ENCODE measurements around the gene CTU2. TPM values are rescaled to one million over a fixed set of nuclear protein-coding genes. Genes with fewer than 3 reads are reported as not detected.

CTU2 gene
- total and polyA plus RNA-seq, 2 donors (not counting 1 experiment from before 2014, with no cell fraction given): 18.4 to 23.7 TPM

GRCh38 chr16:88678224-88678979, 27.9 kb upstream of the CTU2 start:
- Histone ChIP-seq H3K4me1 (ENCODE audit: control insufficient read depth in 2 of 2, insufficient read depth in 2 of 2, low read length in 2 of 2) (peaks cover 20 to 28% of the 10 kb centered on the region in 2 donors), H2AFZ (ENCODE audit: insufficient read depth, low read depth, low read length, poor library complexity, severe bottlenecking) (no peak overlapping the region), H3K79me2 (ENCODE audit: control insufficient read depth, insufficient read depth, low read length) (peaks cover 34% of the 10 kb centered on the region), H3K36me3 (replicated peaks in 1 of 2; ENCODE audit: control extremely low read depth in 1 of 2, control insufficient read depth in 1 of 2, extremely low read depth in 1 of 2, insufficient read depth in 2 of 2, low read length in 1 of 2) (peaks cover 0 to 39% of the 10 kb centered on the region in 2 experiments), H3K9ac (ENCODE audit: low read length) (no peak overlapping the region), H3K4me3 (ENCODE audit: control extremely low read depth in 1 of 5, extremely low read depth in 1 of 5, insufficient read depth in 1 of 5, low read depth in 2 of 5, low read length in 4 of 5) (no peak overlapping the region), H3K4me2 (replicated peaks; ENCODE audit: low read depth, low read length, poor library complexity, severe bottlenecking) (no peak overlapping the region), H3K27ac (ENCODE audit: low read length in 2 of 2) (no peak overlapping the region), H3K9me3 (ENCODE audit: control extremely low read depth in 1 of 3, control insufficient read depth in 2 of 3, insufficient read depth in 1 of 3, low read length in 2 of 3) (no peaks in the 10 kb centered on the region), H4K20me1 (ENCODE audit: control insufficient read depth, insufficient read depth, low read length, poor library complexity, severe bottlenecking) (peaks cover 46% of the 10 kb centered on the region), H3K27me3 (replicated peaks in 1 of 4; ENCODE audit: control extremely low read depth in 1 of 4, control insufficient read depth in 3 of 4, insufficient read depth in 4 of 4, low read length in 3 of 4) (no peaks in the 10 kb centered on the region)
- peaks cover 24% of the 10 kb centered on the region for H3K4me1 Mint-ChIP-seq
- POLR2A ChIA-PET: no interaction called here
- H3K27ac Mint-ChIP-seq: no peak overlapping the region
- H3K9me3 Mint-ChIP-seq (ENCODE audit: insufficient read depth): no peaks in the 10 kb centered on the region
- TF ChIP-seq, protein P1, sequence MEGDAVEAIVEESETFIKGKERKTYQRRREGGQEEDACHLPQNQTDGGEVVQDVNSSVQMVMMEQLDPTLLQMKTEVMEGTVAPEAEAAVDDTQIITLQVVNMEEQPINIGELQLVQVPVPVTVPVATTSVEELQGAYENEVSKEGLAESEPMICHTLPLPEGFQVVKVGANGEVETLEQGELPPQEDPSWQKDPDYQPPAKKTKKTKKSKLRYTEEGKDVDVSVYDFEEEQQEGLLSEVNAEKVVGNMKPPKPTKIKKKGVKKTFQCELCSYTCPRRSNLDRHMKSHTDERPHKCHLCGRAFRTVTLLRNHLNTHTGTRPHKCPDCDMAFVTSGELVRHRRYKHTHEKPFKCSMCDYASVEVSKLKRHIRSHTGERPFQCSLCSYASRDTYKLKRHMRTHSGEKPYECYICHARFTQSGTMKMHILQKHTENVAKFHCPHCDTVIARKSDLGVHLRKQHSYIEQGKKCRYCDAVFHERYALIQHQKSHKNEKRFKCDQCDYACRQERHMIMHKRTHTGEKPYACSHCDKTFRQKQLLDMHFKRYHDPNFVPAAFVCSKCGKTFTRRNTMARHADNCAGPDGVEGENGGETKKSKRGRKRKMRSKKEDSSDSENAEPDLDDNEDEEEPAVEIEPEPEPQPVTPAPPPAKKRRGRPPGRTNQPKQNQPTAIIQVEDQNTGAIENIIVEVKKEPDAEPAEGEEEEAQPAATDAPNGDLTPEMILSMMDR (IDR thresholded peaks at IDR 0.05): no peak
- no peak for TF ChIP-seq EZH2 (IDR thresholded peaks at IDR 0.05; ENCODE audit: borderline replicate concordance, insufficient read depth, low read depth, low read length, poor library complexity, severe bottlenecking)
- ATAC-seq (ENCODE audit: low read depth): no peak
- DNase-seq: no peak
- H3K27me3 Mint-ChIP-seq: no peaks in the 10 kb centered on the region
- intact Hi-C loops (cut with micrococcal nuclease): no loop called here
- CTCF ChIA-PET: interaction anchor here (2.1 kb wide), 1 partner anchor 22 kb away, joined by 4 read pairs; no protein-coding TSS in a partner anchor
- H3K4me3 Mint-ChIP-seq: no peak overlapping the region
- 98% methylated on average over 27 of the region's 32 CpGs for WGBS (ENCODE audit: insufficient coverage)

DNA sequence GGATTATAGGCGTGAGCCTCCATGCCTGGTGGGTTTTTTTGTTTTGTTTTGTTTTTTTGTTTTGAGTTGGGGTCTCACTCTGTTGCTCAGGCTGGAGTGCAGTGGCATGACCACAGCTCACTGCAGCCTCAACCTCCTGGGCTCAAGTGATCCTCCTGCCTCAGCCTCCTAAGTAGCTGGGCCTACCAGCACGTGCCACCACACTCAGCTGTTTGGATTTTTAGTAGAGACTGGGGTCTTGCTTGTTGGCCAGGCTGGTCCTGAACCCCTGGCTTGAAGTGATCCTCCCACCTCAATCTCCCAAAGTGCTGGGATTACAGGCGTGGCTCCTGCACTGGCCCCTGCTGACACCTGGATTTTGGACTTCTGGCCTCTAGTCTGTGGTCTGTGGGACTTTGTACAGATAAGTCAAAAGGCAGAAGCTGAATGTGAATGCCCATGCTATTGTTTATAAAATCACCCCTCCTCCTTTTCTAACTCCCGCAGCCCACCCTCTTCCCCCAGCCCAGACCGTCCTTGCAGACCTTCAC, 25.7 kb upstream of the CTU2 start:
- H2AFZ ChIP-seq (ENCODE audit: insufficient read depth, low read depth, low read length, poor library complexity, severe bottlenecking): no peak overlapping the region
- H3K4me1 ChIP-seq (ENCODE audit: control insufficient read depth in 2 of 2, insufficient read depth in 2 of 2, low read length in 2 of 2): peaks cover 32 to 49% of the 10 kb centered on the region in 2 donors
- ChIA-PET POLR2A (interaction anchor here (0.6 to 2.2 kb wide), 6 partner anchors 20 to 901 kb away, joined by 3 to 14 read pairs (median 4); no protein-coding TSS in a partner anchor), CTCF (interaction anchor here (0.8 to 3.4 kb wide), 10 partner anchors 10 to 83 kb away, joined by 3 to 14 read pairs (median 4); no protein-coding TSS in a partner anchor)
- H3K27me3 Mint-ChIP-seq: no peaks in the 10 kb centered on the region
- H3K27me3 ChIP-seq (replicated peaks in 1 of 4; ENCODE audit: control extremely low read depth in 1 of 4, control insufficient read depth in 3 of 4, insufficient read depth in 4 of 4, low read length in 3 of 4): no peaks in the 10 kb centered on the region
- DNase-seq: no peak
- H3K36me3 ChIP-seq (replicated peaks in 1 of 2; ENCODE audit: control extremely low read depth in 1 of 2, control insufficient read depth in 1 of 2, extremely low read depth in 1 of 2, insufficient read depth in 2 of 2, low read length in 1 of 2): peaks cover 0 to 39% of the 10 kb centered on the region in 2 experiments
- H3K27ac Mint-ChIP-seq: peak overlapping the region; percentile 97
- no peak overlapping the region for H3K9ac ChIP-seq (ENCODE audit: low read length)
- intact Hi-C loops (cut with micrococcal nuclease): loop anchor here (1.0 to 10.0 kb wide), 3 partner anchors 26 to 884 kb away; partner anchors contain the start of genes CTU2, CYBA, RNF166 and RPL13
- no peak overlapping the region for H3K27ac ChIP-seq (ENCODE audit: low read length in 2 of 2)
- peak overlapping the region; percentile 91 for H3K4me2 ChIP-seq (replicated peaks; ENCODE audit: low read depth, low read length, poor library complexity, severe bottlenecking)
- WGBS (ENCODE audit: insufficient coverage): 80% methylated on average over 3 of the region's 5 CpGs
- peak overlapping the region; percentile 87 for H3K4me3 Mint-ChIP-seq
- H3K9me3 Mint-ChIP-seq (ENCODE audit: insufficient read depth): no peaks in the 10 kb centered on the region
- TF ChIP-seq EZH2 (IDR thresholded peaks at IDR 0.05; ENCODE audit: borderline replicate concordance, insufficient read depth, low read depth, low read length, poor library complexity, severe bottlenecking): no peak
- TF ChIP-seq, protein P1 (IDR thresholded peaks at IDR 0.05): no peak
- peaks cover 43% of the 10 kb centered on the region for H3K79me2 ChIP-seq (ENCODE audit: control insufficient read depth, insufficient read depth, low read length)
- H3K4me1 Mint-ChIP-seq: peaks cover 43% of the 10 kb centered on the region
- peaks cover 60% of the 10 kb centered on the region for H4K20me1 ChIP-seq (ENCODE audit: control insufficient read depth, insufficient read depth, low read length, poor library complexity, severe bottlenecking)
- no peak overlapping the region for H3K4me3 ChIP-seq (ENCODE audit: control extremely low read depth in 1 of 5, extremely low read depth in 1 of 5, insufficient read depth in 1 of 5, low read depth in 2 of 5, low read length in 4 of 5)
- H3K9me3 ChIP-seq (ENCODE audit: control extremely low read depth in 1 of 3, control insufficient read depth in 2 of 3, insufficient read depth in 1 of 3, low read length in 2 of 3): no peaks in the 10 kb centered on the region
- ATAC-seq (ENCODE audit: low read depth): no peak
